Activated naive CD8-positive, alpha-beta T cell (primary cell): ENCODE measurements around the gene ESRRA.
"Not testable (repeated sequence)": the region's sequence is repeated elsewhere in the genome, so short reads cannot be mapped to it uniquely, and the experiment has no call there.

ENCODE experiments used
- H3K27ac Mint-ChIP-seq: one replicate; pipeline ENCODE4 v1.8.0; 2021; ENCODE audit warnings: mixed read lengths
- H3K27me3 Mint-ChIP-seq: one replicate; pipeline ENCODE4 v1.8.0; 2021; ENCODE audit warnings: mixed read lengths
- H3K36me3 Mint-ChIP-seq: one replicate; pipeline ENCODE4 v1.8.0; 2021; ENCODE audit warnings: mixed read lengths
- H3K4me1 Mint-ChIP-seq: one replicate; pipeline ENCODE4 v1.8.0; 2021; ENCODE audit warnings: low read depth, mixed read lengths
- H3K4me3 Mint-ChIP-seq: one replicate; pipeline ENCODE4 v1.8.0; 2021; ENCODE audit warnings: mild to moderate bottlenecking, mixed read lengths
- H3K9me3 Mint-ChIP-seq: one replicate; pipeline ENCODE4 v1.8.0; 2021; ENCODE audit warnings: low read depth, mixed read lengths

ESRRA gene

DNA sequence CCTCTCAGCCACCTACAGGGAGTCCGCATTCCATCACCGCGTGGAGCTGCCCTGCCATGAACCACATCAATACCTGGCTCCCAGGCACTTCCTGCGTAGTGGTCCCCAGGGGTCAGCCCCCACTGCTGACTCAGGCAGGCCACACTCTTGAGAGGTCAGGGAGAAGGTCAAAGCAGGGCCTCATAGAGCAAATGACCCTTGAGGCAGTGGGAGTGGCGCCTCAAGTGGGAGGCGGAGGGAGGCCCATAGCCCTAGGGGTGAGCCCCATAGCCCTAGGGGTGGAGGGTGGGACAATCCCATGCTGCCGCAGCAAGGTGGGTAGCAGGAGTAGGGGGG lies 17.6 kb downstream of the ESRRA start:
- H3K9me3 Mint-ChIP-seq, result no peaks in the 10 kb centered on the region
- H3K27ac Mint-ChIP-seq, result no peak overlapping the region
- H3K36me3 Mint-ChIP-seq, result peaks cover 2% of the 10 kb centered on the region

GRCh38 chr11:64323373-64323772 lies 18.0 kb downstream of the ESRRA start:
- no peaks in the 10 kb centered on the region for H3K27me3 Mint-ChIP-seq
- H3K27ac Mint-ChIP-seq, result no peak overlapping the region
- H3K36me3 Mint-ChIP-seq, result peaks cover 2% of the 10 kb centered on the region
- peaks cover 14% of the 10 kb centered on the region for H3K4me1 Mint-ChIP-seq
- no peaks in the 10 kb centered on the region for H3K9me3 Mint-ChIP-seq
- no peak overlapping the region for H3K4me3 Mint-ChIP-seq

More for the DNA sequence above, 17.6 kb downstream of the ESRRA start:
- no peak overlapping the region for H3K4me3 Mint-ChIP-seq
- H3K27me3 Mint-ChIP-seq, result no peaks in the 10 kb centered on the region
- H3K4me1 Mint-ChIP-seq, result peaks cover 14% of the 10 kb centered on the region

GRCh38 chr11:64323984-64324383 lies 18.7 kb downstream of the ESRRA start:
- H3K36me3 Mint-ChIP-seq, H3K27me3 Mint-ChIP-seq, H3K4me3 Mint-ChIP-seq, H3K9me3 Mint-ChIP-seq, H3K27ac Mint-ChIP-seq: not testable (repeated sequence)
- H3K4me1 Mint-ChIP-seq, result peaks cover 11% of the 10 kb centered on the region

DNA sequence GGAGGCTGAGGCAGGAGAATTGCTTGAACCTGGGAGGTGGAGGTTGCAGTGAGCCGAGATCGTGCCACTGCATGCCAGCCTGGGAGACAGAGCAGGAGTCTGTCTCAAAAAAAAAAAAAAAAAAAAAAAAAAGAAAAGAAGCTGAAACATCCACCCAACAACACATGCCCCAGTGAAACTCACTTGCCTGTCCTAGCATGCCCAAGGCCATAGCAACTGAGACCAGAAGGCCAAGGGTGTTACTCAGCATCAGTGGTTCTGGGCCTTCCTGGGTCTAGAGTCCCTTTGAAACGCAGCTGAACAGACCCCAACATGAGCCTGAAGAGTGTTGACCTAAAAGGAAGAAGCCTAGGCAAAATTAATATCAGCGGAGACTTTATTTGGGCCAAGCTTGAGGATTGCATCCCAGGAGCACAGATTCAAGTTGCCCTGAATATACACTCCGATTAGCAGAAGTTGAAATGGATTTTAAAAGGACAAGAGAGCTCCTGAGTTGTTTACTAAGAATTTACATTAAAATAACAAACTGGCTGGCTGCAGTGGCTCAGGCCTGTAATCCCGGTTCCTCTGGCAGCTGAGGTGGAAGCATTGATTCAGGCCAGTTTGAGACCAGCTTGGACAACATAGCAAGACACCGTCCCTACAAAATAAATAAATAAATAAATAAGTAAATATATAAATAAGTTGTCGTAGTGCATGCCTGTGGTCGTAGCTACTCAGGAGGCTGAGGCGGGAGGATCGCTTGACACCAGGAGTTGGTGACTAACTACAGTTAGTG lies 19.6 kb downstream of the ESRRA start:
- no peak overlapping the region for H3K4me3 Mint-ChIP-seq
- no peak overlapping the region for H3K27ac Mint-ChIP-seq
- H3K27me3 Mint-ChIP-seq, result no peaks in the 10 kb centered on the region
- H3K9me3 Mint-ChIP-seq, result no peaks in the 10 kb centered on the region
- H3K36me3 Mint-ChIP-seq, result peaks cover 2% of the 10 kb centered on the region
- H3K4me1 Mint-ChIP-seq, result peaks cover 7% of the 10 kb centered on the region

- Mint-ChIP-seq H3K4me1 (peaks cover 8% of the 10 kb centered on the region), H3K36me3 (peaks cover 2% of the 10 kb centered on the region), H3K9me3 (no peaks in the 10 kb centered on the region), H3K4me3 (no peak overlapping the region), H3K27me3 (no peaks in the 10 kb centered on the region), H3K27ac (no peak overlapping the region)
These were observed 22.1 kb downstream of the ESRRA start for GRCh38 chr11:64327375-64327774.

DNA sequence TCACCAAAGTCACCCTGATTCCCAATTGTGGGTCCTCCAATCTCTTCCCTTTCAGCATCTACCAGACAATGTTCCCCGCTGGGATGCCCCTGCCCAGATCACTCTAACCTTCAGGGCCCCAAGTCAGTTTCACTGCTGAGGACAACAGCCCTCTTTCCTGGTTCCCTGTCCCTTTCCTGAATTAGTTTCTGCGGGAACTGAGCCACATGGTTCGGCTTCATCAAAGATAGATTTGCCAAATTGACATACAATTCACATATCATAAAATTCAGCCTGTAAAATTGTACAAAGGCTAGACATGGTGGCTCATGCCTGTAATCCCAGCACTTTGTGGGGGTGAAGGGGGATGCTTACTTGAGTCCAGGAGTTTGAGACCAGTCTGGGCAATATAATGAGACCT lies 22.7 kb downstream of the ESRRA start:
- H3K36me3 Mint-ChIP-seq, result peaks cover 2% of the 10 kb centered on the region
- no peaks in the 10 kb centered on the region for H3K27me3 Mint-ChIP-seq
- H3K9me3 Mint-ChIP-seq, result no peaks in the 10 kb centered on the region
- no peak overlapping the region for H3K4me3 Mint-ChIP-seq
- H3K4me1 Mint-ChIP-seq, result peaks cover 8% of the 10 kb centered on the region
- H3K27ac Mint-ChIP-seq, result no peak overlapping the region

DNA sequence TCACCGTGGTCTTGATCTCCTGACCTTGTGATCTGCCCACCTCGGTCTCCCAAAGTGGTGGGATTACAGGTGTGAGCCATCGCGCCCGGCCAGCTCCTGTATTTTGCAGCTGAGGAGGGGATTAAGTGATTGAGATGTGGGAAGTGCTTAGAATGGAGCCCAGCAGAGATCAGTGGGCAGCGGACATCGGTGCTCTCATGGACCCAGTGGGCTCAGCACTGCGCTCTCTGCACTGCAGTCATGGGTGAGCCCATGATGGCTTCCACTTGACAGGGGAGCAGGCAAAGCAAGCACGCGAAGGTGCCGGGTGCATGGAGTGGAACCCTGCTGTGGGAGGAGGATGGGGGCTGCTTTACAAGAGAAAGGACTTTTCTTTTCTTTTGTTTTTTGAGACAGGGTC lies 25.6 kb downstream of the ESRRA start:
- H3K27ac Mint-ChIP-seq, result no peak overlapping the region
- H3K27me3 Mint-ChIP-seq, result no peaks in the 10 kb centered on the region
- H3K4me1 Mint-ChIP-seq, result peaks cover 12% of the 10 kb centered on the region
- H3K9me3 Mint-ChIP-seq, result no peaks in the 10 kb centered on the region
- H3K36me3 Mint-ChIP-seq, result peaks cover 2% of the 10 kb centered on the region
- no peak overlapping the region for H3K4me3 Mint-ChIP-seq

DNA sequence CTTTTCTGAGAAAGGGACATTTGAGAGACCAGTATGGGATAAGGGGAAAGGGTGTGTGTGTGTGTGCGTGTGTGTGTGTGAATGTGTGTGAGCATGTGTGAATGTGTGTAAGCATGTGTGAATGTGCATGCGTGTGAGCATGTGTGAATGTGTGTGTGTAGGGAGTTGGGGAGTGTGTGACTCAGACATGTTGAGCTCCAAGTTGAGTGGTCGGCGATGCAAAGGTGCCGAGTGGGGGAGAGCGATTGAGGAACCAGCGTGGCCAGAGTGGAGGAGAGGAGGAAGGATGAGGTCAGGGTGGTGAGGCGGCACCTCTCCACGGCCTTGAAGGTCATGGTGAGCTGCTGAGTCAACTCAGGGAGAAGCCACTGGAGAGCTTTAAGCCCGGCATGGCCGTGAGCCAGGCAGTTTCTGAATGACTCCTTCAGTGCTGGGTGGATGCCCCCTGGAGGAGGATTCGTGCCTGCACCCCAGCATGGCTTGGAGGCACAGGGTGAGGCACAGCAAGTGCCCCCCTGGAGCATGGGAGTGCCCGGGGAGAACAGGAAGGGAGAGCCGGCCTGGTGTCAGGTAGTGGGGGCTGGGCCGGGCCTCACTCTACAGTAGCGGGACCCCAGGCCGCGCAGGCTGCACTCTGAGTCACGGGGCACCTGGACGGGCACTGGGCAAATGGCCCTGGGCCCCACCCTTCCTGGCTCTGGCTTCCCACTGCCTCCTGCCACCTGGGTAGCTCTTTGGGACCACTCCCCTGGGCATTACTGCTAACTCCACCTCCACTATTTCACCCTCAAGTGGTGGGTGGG lies 26.4 kb downstream of the ESRRA start:
- Mint-ChIP-seq H3K27ac (peak overlapping the region; percentile 73), H3K4me3 (peak overlapping the region; percentile 56), H3K27me3 (no peaks in the 10 kb centered on the region), H3K9me3 (no peaks in the 10 kb centered on the region), H3K36me3 (peaks cover 2% of the 10 kb centered on the region), H3K4me1 (peaks cover 12% of the 10 kb centered on the region)

GRCh38 chr11:64333556-64333955 lies 28.2 kb downstream of the ESRRA start:
- no peak overlapping the region for H3K4me3 Mint-ChIP-seq
- H3K27me3 Mint-ChIP-seq, result no peaks in the 10 kb centered on the region
- H3K27ac Mint-ChIP-seq, result no peak overlapping the region
- H3K9me3 Mint-ChIP-seq, result no peaks in the 10 kb centered on the region
- peaks cover 22% of the 10 kb centered on the region for H3K4me1 Mint-ChIP-seq
- no peaks in the 10 kb centered on the region for H3K36me3 Mint-ChIP-seq

DNA sequence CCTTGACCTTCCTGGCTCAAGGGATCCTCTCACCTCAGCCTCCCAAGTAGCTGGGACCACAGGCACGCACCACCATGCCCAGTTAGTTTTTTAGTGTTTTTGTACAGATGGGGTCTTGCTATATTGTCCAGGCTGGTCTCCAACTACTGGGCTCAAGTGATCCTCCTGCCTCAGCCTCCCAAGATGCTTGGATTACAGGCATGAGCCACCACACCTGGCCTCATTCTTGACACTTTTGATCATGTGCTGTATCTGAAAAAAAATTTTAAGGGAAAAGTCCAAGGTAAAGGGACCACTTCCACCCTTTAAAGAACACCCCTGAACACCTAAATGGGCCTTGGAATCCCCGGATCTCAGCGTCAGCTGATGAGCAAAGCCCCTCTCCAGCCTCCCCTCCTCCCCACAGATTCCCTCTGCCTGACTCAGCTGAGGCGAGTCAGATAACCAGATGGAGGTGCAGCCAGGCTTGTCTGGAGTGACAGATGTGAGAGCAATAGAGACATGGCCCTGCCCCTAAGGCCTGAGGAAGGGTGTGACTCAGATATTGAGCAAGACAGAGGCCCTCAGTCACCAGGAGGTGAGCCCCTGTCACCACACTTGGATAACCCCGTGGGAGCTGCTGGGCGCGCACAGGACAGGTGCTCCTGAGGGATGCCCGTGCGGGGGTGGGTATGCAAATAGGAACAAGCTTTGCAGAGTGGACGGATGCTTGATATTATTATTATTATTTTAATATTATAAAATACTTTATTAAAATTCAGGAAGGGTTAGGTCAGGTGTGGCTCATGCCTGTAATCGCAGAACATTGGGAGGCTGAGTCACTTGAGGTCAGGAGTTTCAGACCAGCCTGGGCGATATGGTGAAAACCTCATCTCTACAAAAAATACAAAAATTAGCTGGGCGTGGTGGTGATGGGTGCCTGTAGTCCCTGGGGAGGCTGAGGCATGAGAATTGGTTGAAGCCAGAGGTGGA lies 29.7 kb downstream of the ESRRA start:
- Mint-ChIP-seq H3K4me1 (peaks cover 32% of the 10 kb centered on the region), H3K4me3 (no peak overlapping the region), H3K27me3 (no peaks in the 10 kb centered on the region), H3K9me3 (no peaks in the 10 kb centered on the region), H3K36me3 (no peaks in the 10 kb centered on the region), H3K27ac (no peak overlapping the region)

DNA sequence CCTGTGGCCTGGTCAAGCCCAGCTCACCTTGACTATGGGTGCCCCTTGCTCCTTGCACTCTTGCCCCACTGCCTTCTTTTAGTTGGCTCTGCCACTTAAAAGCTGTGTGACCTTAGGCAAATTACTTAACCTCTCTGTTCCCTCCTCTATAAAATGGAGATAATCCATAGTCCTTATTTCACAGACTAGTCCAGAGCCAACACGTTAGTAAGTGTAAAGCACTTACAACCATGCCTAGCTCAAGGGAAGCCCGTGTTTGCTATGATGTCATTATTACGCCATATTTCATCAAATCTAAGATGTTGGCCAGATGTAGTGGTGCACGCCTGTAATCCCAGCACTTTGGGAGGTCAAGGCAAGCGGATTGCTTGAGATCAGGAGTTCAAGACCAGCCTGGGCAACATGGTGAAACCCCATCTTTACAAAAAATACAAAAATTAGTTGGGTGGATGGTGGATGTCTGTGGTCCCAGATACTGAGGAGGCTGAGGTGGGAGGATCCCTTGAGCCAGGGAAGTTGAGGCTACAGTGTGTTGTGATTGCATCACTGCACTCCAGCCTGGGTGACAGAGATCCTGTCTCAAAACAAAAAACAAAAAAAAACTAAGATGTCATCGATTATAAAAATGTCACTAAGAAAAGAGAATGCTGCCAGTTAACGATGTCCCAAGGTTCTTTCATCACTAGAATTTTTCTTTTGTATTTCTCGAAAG lies 32.4 kb downstream of the ESRRA start:
- Mint-ChIP-seq H3K36me3 (no peaks in the 10 kb centered on the region), H3K4me1 (peaks cover 39% of the 10 kb centered on the region), H3K9me3 (no peaks in the 10 kb centered on the region), H3K27me3 (no peaks in the 10 kb centered on the region), H3K4me3 (peak overlapping the region; percentile 23), H3K27ac (peak overlapping the region; percentile 68)

GRCh38 chr11:64338716-64339115 lies 33.4 kb downstream of the ESRRA start:
- Mint-ChIP-seq H3K4me3 (peak overlapping the region; percentile 92), H3K9me3 (no peaks in the 10 kb centered on the region), H3K27ac (peak overlapping the region; percentile 91), H3K4me1 (peaks cover 39% of the 10 kb centered on the region), H3K36me3 (no peaks in the 10 kb centered on the region), H3K27me3 (no peaks in the 10 kb centered on the region)

GRCh38 chr11:64339286-64339685 lies 34.0 kb downstream of the ESRRA start:
- peak overlapping the region; percentile 92 for H3K4me3 Mint-ChIP-seq
- H3K9me3 Mint-ChIP-seq, result no peaks in the 10 kb centered on the region
- H3K4me1 Mint-ChIP-seq, result peaks cover 39% of the 10 kb centered on the region
- peak overlapping the region; percentile 91 for H3K27ac Mint-ChIP-seq
- H3K36me3 Mint-ChIP-seq, result no peaks in the 10 kb centered on the region
- H3K27me3 Mint-ChIP-seq, result no peaks in the 10 kb centered on the region

DNA sequence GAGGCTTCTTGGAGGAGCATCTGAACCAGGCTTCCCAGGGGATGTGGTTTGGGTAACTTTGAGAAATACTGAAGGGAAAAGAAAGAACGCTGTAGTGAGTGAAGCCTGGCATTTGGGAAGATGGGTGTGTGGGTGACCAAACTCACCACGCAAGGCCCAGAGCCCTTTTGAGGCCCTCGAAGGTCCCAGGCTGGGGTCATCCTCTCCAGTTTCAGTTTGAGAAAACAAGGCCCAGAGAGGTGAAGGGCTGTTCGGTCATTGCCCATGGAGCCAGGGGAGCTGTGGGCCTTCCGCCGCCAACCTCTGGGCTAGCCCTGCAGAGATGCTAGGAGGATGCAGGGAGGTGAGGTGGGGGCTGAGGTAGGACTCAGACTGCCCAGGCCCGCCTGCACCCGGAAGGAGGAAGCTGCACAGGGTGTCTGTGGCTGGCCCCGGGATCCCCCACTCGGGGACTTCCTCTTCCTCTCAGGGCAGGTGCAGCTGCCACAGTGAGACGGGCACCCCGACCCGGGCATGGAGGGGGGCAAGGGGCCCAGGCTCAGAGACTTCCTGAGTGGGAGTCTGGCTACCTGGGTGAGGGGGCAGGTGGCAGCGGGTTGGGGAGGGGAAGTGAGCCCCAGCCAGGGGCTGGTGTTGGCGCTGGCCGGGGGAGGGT lies 34.6 kb downstream of the ESRRA start, which contains the start of gene CCDC88B:
Gene CCDC88B, plus strand, starts transcription at position 451 of the 655 bp plus-strand sequence. Its CDS starts 63 bp downstream, at position 514.
- Mint-ChIP-seq H3K4me1 (peaks cover 39% of the 10 kb centered on the region), H3K36me3 (no peaks in the 10 kb centered on the region), H3K27me3 (no peaks in the 10 kb centered on the region), H3K9me3 (no peaks in the 10 kb centered on the region), H3K4me3 (peak within 1 kb of the TSS; percentile 92), H3K27ac (peak within 1 kb of the TSS; percentile 91)
